Dermis blood vessel endothelial cell (primary cell): ENCODE data around the gene EPHB1. TPM values are rescaled to one million over a fixed set of nuclear protein-coding genes. Genes with fewer than 3 reads are reported as not detected.
A peak's percentile ranks its signal among the peaks of the same experiment; 100 is the strongest.
"Not testable (repeated sequence)": the region's sequence is repeated elsewhere in the genome, so short reads cannot be mapped to it uniquely, and the experiment has no call there.

ENCODE experiments used
- DNase-seq: peaks from one replicate; pipeline ENCODE4 v3.0.0; 2010
- total RNA-seq: library from RNA; depleted of rRNA; stranded (reverse); fragments of >200 nt; gene quantifications from 2 replicates; pipeline ENCODE4 v1.2.3, GENCODE V29; 2014

Gene EPHB1
- total RNA-seq, 1 donor from 2014 or later, result 6.5 TPM

DNA sequence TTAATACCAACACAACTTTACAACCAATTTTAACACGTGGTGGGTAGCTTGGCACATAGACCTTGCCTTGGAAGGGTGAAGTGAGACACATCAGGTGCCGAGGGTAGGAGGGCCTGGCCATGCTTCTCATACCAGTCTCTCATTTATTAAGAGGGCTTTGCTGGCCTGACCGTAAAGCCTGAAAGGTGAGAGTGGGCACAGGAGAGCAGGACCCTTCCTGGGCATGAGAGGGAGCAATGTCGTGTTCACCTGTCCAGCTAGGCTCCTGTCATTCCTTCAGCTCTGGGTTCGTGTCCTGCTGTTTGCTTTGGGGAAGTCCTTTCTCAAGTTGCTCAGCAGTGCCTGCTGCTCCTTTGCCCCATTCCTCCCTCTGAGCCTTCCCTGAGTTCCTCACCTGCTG lies 294.4 kb downstream of the EPHB1 start:
- no peak for DNase-seq

DNA sequence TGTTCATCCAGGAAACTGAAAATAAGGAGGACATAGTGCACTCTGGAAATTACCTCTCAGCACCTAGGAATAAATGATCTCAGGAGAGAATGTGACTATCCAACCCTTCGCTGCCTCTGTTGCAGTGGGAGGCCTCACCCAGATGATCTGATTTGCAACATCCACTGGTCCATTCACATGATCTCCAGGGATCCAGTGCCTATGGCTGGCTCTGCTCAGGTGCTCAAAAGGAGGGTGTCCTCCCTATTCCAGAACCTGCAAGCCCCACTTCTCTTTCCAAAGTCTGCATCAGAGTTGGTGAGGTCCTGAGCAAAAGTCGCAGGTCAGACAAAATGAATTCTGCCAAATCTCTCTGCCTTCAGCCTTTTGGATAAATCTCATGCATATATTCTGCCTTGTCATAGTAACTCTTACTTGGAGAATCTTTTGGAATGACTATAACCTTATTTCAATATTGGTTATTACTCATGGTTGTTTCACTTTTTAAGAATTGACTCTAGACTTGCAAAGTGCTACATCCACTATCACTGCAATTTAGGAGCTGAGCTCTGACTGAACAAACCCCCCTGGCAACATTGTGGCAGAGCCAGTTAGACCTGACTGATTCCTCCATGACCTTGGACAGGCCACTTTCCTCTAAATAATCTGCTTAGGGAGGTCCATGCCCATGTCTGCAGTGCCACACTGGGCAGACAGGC lies 295.1 kb downstream of the EPHB1 start:
- no peak for DNase-seq

DNA sequence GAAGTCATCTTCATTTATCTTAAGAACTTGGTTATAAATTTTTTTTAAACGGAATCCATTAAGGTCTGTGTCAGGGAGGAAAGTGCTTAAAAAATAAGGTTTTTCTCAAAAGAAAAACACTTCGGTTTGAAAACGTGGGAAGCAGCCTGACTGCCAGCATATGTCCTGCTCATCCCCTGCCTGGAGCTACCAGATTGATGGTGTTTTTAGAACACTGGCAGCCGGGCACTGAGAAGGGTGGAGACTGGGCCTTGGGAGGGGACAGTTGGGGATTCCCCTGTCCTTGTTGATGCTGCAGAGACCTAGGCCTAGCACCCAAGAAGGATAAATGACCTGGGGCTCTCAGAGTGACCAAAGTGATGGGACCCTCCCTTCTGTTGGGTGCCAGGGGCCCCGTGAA lies 296.9 kb downstream of the EPHB1 start:
- DNase-seq, result no peak

DNA sequence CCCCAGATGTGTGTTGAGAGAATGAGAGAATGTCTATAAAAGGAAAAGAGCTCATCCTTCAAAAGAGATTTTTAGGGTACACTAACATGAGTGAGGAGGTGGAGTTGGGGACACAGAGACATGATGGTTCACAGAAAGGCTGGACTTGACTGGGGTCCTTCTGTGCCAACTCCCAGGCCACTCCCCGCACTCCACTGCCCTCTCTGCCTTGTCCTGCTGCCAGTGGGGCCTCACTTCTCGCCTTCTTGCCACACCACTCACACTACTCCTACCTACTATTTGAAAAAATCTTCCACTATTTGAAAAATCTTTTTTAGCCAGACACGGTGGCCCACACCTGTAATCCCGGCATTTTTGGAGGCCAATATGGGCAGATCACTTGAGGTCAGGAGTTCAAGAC lies 298.1 kb downstream of the EPHB1 start:
- no peak for DNase-seq

DNA sequence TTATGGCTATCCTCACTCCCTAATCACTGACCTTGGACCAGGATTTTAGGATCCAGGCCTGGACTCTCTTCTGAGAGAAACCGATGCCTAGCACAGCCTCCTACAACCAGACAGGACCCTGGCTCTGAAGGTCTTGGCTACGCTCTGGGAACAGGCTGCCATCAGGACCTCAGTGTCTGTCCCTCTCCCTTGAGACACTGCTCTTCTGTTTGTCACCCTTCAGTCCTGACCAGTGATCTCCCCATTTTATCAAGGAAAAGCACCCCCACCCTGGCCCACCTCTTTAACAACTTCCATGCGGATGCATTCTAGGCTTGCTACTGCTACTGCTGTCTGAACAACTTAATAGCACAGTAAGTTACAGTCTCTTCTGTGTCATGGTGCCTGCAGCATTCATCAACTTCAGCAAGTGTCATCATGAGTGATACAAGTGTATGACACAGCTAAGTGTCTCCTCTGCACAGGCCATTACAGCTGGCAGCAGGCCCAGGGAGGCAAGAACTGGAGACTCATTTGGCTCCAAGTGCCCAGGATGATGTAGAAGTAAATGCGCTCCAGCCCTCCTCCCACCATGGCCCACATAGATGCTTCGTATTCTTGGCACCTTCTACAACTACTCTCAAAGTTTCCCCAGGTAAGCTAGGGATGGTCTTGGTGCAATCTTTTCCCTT lies 302.4 kb downstream of the EPHB1 start:
- DNase-seq, result no peak

DNA sequence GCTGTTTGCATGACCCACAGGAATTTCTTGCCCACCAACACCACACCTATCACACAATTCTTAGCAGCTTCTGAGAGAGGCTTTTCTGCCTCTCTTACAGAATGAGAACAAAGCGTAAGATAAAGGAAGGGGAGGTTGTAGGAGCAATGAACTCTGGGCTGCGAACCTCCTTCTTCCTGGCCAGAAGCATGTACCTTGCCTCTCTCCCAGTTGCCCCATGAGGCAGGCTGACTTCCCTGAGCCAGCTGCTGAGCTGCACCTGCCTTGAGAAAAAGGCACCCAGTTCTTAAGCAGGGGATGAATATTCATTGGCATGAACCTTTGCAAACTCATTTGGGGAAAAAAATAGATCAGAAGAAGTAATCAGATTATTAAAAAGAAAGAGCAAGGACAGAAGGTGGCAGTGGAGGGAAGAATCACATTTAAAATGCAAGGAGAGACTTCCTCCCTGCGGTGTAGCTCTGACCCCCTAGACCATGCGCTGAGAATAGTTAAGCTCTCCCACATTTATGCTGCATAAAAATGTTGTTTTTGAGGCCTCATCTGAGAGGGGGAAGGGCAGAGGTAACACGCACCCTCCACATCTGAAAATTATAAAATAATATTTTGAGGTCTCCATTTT lies 304.8 kb downstream of the EPHB1 start:
- no peak for DNase-seq

DNA sequence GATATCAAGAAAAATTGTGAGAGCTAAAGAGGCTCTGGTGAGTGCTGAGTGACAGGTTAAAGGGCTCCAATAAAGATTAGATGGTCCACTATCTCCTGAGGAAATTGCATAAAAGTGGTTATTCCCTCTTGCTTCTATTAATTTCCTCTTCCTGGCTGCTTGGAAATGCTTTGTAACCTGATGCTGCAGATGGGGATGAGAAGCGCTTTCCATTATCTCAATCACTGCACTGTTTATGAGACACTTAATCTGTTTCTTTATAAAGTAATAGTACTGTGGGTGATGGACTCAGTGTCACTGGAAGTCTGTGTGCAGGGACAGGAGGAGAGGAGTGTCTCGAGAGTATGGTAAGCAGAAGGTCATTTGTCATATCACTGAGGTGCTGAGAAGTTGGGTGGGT lies 305.3 kb downstream of the EPHB1 start:
- no peak for DNase-seq

DNA sequence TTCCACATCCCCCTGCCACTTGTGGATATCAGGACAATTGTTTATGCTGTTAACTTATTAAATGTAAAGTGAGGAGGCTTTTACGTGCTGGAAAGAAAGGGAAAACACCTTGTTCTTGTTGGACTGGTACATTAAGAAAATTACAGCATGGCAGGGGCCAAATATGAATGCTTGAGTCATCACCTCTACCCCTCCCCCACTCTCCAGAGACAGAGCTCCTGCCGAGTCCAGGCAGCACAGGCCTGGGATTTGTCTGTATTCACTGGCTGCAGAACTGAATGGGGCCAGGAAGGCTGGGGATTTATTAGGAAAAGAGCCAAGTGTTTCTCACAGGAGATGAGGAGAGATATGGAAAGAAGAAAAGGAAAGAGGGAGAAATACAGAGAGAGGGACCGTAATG lies 308.9 kb downstream of the EPHB1 start:
- no peak for DNase-seq

DNA sequence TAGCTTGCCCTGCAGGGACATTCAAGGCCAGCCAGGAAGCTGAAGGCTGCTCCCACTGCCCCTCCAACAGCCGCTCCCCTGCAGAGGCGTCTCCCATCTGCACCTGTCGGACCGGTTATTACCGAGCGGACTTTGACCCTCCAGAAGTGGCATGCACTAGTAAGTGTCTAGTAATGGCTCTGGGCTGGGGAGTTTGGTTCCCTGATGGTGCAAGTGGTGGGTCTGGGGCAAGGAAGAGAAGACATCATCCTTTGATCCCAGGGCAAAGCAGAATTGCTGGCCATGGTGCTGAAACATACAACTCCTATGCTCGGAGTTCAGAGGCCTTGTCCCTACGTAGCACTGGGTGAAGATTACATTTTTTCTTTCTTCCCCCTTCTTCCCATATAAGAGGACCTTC lies 311.4 kb downstream of the EPHB1 start:
- peak; percentile 10 for DNase-seq

DNA sequence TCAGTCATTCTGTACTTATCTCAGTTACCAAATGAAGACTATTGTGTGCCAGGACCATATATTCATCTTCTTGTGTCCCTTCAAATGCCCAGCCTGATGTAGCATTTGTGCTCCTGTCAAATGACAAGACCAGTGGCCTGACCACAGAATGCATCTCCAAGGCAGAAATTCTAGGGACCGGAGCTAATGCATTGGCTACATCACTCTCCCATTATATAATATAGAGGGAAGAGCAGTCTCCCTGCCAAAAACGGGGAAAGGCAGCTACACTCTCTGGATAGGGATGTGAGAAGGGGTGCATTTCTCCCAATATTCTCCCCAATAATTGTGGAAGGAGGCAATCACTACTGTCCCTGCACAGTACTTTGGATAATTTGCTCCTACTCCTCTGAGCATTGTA lies 312.0 kb downstream of the EPHB1 start:
- DNase-seq, result no peak

DNA sequence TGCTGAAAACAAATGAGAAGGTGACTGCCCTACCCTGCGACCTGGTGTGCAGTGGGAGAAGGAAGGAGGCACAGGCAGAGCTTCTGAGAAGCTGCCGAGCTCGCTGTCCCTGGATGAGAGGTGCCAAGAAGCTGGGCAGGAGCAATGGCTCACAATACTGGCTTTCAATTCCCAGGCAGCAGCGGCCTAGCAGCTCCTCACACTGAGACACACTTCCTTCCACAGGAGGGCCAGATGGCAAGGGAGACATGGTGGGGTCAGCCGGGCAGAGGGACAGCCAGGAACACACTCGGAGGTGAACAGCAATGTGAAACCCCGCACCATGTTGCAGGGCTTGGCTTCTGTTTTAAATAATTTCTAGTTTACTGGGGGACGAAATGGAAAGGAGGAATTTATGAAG lies 314.6 kb downstream of the EPHB1 start:
- DNase-seq, result no peak

DNA sequence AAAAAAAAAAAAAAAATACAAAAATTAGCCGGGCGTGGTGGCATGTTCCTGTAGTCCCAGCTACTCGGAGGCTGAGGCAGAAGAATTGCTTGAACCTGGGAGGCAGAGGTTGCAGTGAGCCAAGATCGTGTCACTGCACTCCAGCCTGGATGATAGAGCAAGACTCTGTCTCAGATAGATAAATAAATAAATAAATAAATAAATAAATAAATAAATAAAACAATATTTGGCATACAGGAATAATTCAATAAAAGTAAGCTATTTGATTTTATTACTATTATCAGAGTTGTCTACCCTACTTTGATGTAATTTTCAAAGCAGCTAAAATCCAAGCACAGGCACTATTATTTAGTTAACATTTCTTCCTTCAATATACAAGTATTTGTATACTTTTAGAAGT lies 319.5 kb downstream of the EPHB1 start:
- DNase-seq, result not testable (repeated sequence)

DNA sequence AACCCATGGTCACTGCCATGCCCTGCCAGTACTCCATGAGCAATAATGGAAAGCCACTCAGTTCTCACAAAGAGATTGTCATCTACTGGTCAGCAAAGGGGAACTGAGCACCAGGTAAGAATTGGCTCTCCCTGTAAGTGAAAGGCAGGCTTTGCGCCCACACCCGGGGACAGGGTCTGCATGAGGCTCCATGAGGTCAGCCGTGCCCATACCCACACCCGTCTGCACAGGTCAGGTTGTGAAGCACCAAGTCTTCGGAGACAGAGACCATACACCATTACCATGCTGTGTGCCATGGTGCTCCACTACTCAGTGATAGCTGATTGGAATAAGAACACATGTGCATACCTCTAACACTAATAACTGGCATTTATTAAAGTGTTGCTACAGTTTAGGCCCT lies 322.9 kb downstream of the EPHB1 start:
- no peak for DNase-seq

DNA sequence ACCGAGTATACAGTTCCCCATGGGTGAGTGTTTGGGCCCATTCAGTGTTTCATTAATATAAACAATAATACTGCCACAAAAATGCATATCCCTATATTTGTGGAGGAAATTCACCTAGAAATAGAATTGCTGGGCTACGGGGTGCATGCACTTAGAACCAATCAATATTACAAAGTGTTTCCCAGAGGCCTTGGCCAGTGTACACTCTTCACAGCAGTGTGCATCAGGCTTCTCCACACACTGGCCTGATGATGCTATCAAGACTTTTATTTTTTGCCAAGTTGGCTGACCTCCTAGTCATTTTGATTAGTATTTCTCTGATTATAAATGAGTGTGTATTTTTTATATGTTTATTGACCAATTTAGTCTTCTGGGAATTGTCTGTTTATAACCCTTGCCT lies 323.7 kb downstream of the EPHB1 start:
- no peak for DNase-seq

DNA sequence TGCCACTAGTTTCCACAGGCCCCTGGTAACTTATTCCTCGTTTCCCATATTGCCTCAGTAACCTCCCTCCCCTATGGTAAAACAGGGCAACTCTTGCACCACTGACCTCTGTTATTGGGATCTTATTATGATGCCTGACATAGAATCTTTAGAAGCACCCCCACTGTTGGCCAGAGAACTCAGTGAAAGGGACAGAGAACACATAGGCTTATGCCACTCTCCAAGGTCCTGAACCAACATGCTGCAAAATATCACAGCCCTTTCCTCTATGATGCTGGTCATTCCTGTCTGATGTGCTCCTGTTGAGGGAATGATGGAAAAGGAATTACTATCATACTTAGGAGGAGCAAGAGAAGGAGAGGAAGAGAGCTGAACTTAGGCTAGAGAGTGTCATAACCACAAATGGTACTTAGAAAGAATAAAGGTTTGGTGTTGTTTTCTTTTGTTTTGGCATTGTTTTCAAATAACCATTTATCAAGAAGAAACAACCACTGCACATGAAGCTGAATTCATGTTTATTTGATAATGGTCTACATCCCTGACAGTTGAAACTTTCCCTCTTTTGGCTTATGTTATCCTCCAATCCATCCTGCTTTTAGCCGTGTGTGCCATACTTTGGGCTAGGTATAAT lies 330.2 kb downstream of the EPHB1 start:
- peak; percentile 36 for DNase-seq

DNA sequence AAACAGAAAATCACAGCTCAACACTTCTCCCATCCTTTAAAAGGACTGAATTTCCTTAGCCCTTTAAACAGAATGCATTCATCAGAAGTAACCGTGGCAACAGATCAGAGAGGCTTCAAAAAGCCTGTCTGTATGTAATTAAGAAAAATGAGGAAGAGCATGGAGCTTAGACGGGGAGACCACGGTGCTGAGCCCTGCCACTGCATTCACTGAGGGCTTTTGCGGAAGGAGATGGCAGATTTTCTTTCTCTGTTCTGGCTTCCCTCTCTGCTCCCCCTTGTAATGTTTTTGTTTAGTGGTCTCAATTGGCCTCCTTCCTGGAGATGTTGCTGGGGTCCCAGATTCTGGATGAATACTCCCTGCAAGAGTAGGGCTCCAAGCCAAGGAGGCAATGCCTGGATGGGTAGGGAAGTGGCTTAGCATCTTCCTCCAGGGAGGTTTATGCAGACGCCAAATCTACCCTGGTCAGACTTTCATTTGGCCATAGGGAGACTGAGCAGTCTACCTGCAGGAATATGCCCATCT lies 332.9 kb downstream of the EPHB1 start:
- no peak for DNase-seq

DNA sequence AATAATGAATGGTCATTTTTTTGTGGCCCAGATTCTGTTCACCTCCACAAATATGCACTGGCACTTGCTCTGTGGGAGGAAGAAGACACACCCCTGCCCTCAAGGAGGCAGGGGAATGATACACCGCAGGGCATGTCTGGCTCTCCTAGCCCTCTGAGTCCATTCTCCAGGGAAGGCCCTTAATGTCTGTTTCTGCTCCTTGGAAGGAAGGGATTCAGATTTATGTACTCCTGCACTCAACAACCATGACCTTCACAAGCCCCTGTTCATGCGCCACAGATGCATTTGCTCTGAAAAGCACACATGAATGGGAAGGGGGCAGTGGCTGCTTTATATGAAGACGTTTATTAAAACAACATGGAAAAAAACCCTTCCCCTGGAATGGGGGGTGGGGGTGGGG lies 333.8 kb downstream of the EPHB1 start:
- no peak for DNase-seq

DNA sequence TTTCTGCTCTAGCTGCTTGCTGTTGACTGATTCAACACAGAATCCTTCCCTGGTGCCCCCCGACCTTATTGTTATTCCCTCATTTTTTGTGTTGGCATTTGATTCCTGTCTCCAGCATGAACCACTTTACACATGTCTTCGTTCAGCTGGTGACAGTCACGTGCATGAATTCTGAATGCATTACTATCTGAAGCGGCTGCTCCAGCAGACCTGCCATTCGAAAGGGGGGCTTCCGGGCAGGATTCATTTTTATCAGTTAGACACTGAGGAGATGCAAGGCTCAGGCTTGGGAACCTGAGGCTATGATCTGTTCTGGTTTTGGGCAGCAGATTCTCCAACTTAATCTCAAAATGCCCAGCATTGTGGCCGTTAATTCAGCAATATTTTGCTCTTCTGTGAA lies 336.2 kb downstream of the EPHB1 start:
- DNase-seq, result no peak

DNA sequence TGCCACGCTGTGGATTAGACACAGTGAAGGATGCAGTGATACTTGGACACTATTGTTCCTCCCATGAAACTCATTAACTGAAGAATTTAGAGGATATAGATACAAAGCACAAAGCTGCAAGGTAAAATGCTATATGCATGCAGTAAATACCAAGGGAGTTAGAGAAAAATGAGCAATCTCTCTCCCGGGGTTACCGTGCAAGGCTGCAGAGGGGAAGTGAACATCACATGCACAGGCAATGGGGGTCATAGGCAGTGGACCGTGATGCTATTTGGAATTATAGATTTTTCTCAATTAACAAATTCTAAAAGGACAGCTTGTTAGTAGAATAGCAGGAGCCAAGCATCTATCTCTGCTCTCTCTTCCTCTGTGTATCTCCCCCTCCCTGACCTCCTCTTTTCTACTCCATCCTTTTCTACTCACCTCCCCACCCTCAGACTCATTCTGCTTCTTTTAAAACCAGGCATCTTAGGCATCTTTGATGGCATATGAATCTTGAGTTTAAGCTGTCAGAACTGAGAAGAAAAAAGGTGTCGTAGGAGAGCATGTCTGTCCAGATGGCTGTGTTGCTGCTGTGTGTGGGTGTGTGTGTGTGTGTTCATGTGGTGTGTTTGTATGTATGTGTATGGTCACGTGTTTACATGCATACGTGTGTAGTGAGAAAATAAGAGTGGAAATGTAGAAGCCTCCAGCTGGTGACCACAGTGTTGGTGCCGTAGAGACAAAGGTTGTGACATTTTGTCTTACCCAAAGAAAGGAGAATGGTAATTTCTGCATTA lies 339.0 kb downstream of the EPHB1 start:
- no peak for DNase-seq

DNA sequence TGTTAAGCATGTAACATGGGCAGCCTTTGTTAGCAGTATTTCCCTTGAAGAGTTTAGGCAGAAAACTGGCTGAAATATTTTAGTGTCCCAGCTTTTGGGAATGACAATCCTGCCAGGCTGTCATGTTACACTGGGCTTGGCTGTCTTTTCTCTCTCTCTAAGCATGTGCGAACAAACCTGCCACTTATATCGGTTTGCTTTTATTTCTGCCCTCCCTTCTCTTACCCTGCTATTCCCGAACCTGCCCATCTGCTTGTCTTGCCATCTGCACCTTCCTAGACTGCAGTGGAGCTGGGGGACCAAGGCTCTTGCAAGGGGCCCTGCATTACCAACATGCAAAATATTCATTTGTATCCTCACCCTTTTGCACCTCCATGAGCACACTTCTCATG lies 339.6 kb downstream of the EPHB1 start:
- no peak for DNase-seq

DNA sequence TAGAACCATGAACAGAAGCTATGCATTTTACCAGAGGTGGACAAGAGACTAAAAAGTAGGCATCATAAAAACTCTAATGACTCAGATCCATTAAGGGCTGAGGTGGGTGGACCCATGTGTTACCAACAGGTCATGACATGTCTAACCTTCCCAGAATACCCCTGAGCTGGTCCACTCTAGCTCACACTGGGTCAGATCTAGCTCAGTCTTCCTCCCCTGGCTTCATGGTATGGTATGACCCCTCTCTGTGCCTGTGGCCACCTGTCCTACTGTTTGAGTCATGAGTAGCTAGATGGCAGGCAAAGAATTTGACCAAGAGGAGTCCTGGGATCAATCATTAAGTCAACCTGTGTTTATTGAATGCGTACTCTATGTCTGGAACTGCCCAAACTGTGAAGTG lies 340.4 kb downstream of the EPHB1 start:
- DNase-seq, result no peak

DNA sequence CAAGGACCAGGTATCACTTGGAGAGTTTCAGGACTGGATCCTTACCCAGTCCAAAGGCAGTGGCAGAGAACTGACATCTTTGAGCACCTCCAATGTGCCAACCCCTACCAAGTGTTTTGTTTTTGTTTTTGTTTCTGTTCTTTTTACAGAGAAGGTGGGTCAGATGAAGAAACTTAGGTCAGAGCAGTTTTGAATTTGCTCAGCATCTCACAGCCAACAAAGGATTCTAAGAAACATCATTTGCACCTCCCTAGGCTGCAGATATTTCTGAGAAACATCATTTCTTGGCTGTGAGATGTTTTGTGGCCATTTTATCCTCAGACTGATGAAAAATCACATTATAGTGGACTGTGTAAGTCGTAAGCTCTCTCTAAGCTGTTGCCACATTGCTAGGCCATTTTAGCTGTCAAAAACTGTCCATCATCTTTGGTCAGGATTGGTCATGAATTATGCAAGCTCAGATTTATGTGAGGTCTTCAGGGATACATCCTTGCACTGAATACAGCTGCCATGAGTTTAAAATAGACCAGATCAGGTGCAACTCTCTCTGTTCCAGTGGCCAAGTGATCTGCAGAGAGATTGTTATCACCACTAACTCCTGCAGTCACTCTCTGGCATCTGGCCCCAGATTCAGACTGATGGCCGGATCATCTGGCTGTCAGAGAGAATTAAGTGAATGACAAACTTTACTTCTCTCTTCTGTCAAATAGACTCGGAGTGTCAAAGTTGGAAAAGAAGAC lies 341.5 kb downstream of the EPHB1 start:
- no peak for DNase-seq
